ENCODE data around the gene GPR162.

The GPR162 gene

DNA sequence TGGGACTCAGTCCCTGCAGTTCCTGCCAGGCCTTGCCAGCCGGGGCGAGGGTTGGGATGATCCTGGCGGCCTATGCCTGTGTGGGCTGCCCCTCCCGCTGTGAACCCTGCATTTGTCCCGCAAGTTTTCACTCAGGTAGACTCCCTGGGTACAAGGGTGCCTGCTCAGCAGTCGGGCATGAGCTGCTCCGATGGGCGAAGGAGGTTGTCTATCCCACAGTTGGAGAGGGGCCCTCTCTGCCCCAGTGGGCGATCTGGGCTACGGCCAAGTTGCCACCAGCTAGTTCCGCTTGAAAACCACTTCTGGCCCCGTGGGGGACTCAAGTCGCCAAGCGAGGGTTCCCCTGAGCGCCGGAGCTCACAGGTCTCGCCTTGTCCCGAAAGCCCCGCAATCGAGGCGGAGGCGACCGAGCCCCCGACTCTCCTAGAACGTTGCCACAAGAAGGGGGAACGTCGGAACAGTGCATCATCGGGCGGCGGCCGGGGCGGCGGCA lies 45.3 kb downstream of the GPR162 start:
- TF ChIP-seq SIN3A (IDR thresholded peaks at IDR 0.05; ENCODE audit: borderline replicate concordance, insufficient read depth, low read length) (no peak), TAF1 (IDR thresholded peaks at IDR 0.05; ENCODE audit: borderline replicate concordance, insufficient read depth, low read length) (no peak), POLR2AphosphoS5 (IDR thresholded peaks at IDR 0.05; ENCODE audit: low read depth, low read length) (no peak), FOXP2 (optimal IDR thresholded peaks at IDR 0.05; ENCODE audit: borderline replicate concordance, extremely low read depth, extremely low read length, insufficient read depth) (no peak)
- TF ChIP-seq, protein P1, sequence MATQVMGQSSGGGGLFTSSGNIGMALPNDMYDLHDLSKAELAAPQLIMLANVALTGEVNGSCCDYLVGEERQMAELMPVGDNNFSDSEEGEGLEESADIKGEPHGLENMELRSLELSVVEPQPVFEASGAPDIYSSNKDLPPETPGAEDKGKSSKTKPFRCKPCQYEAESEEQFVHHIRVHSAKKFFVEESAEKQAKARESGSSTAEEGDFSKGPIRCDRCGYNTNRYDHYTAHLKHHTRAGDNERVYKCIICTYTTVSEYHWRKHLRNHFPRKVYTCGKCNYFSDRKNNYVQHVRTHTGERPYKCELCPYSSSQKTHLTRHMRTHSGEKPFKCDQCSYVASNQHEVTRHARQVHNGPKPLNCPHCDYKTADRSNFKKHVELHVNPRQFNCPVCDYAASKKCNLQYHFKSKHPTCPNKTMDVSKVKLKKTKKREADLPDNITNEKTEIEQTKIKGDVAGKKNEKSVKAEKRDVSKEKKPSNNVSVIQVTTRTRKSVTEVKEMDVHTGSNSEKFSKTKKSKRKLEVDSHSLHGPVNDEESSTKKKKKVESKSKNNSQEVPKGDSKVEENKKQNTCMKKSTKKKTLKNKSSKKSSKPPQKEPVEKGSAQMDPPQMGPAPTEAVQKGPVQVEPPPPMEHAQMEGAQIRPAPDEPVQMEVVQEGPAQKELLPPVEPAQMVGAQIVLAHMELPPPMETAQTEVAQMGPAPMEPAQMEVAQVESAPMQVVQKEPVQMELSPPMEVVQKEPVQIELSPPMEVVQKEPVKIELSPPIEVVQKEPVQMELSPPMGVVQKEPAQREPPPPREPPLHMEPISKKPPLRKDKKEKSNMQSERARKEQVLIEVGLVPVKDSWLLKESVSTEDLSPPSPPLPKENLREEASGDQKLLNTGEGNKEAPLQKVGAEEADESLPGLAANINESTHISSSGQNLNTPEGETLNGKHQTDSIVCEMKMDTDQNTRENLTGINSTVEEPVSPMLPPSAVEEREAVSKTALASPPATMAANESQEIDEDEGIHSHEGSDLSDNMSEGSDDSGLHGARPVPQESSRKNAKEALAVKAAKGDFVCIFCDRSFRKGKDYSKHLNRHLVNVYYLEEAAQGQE (IDR thresholded peaks at IDR 0.05; ENCODE audit: insufficient read depth in 1 of 2, low read depth in 2 of 2, low read length in 2 of 2): no peak

DNA sequence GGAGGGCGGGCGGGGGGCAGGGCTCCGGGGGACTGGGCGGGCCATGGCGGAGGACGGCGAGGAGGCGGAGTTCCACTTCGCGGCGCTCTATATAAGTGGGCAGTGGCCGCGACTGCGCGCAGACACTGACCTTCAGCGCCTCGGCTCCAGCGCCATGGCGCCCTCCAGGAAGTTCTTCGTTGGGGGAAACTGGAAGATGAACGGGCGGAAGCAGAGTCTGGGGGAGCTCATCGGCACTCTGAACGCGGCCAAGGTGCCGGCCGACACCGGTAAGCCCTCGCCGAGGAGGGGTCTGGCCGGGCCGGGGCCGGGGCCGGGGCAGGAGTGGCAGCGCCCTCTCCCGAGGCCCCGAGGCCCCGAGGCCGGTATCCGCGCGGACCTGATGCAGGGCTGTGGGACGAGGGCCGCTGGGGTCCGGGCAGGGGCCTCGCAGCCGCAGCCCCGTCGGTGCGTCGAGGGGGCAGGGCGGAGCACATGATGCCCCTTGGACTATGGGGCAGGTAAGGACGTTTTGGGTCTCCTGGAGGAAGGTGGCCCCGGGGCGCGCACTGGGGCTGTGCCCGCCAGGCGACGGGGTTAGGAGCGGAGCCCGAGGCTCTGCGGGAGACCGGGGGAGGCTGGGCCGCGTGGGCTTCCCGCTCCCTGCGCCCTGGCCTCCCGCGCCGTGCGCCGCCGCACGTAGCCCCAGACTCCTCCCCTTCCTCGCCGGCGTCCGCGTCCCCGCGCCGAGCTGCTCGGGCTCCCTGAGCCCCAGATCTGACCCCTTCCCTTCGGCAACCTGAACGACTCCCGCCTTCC lies 46.0 kb downstream of the GPR162 start, which contains the start of gene TPI1:
Gene TPI1 (plus strand): TSS at position 119 of the 798 bp plus-strand sequence. CDS start 36 bp downstream, at position 155.
- TF ChIP-seq TAF1 (IDR thresholded peaks at IDR 0.05; ENCODE audit: borderline replicate concordance, insufficient read depth, low read length): peak; percentile 96; the same call in 1 of the 2 replicates
- peak; percentile 97 for TF ChIP-seq POLR2AphosphoS5 (IDR thresholded peaks at IDR 0.05; ENCODE audit: low read depth, low read length)
- no peak for TF ChIP-seq FOXP2 (optimal IDR thresholded peaks at IDR 0.05; ENCODE audit: borderline replicate concordance, extremely low read depth, extremely low read length, insufficient read depth)
- TF ChIP-seq SIN3A (IDR thresholded peaks at IDR 0.05; ENCODE audit: borderline replicate concordance, insufficient read depth, low read length): peak; percentile 38; the same call in 1 of the 2 replicates
- TF ChIP-seq, protein P1 (IDR thresholded peaks at IDR 0.05; ENCODE audit: insufficient read depth in 1 of 2, low read depth in 2 of 2, low read length in 2 of 2): peak; percentile 21 to 44; a peak in 1 of 4 replicates

DNA sequence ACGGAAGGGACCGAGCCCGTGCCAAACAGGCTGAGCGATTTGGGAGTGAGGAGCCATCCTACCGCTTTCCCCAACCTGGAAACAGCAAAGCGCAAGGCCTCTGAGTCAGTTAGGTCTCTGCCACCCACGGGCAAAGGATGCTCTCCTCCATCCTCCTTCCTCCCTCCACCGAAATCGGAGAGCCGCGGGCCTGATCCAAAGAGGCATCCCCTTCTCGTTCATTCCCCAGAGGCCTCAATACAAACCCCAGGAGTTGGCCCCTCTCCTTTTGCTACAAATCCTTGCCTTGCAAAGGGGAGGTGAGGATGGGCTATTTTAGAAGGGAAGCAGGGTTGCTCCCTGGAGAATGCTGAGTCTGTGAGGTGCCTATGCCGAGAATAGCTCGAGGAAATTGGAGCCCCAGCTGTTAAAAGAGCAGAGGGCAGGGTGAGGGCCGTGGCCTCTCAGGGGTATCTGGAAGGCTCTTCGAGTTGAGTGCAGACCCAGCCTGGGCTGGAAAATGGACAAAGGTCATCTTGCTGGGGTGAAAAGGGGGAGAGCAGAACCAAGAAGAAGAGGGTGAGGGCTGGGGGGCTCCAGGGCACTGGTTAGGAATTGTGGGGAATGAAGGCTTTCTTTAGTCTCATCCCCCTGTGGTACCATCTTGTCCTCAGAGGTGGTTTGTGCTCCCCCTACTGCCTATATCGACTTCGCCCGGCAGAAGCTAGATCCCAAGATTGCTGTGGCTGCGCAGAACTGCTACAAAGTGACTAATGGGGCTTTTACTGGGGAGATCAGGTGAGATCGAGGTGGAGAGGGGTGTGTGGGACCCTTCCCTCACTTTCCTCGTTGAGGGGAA lies 46.8 kb downstream of the GPR162 start:
- TF ChIP-seq SIN3A (IDR thresholded peaks at IDR 0.05; ENCODE audit: borderline replicate concordance, insufficient read depth, low read length) (no peak), TAF1 (IDR thresholded peaks at IDR 0.05; ENCODE audit: borderline replicate concordance, insufficient read depth, low read length) (no peak)

DNA sequence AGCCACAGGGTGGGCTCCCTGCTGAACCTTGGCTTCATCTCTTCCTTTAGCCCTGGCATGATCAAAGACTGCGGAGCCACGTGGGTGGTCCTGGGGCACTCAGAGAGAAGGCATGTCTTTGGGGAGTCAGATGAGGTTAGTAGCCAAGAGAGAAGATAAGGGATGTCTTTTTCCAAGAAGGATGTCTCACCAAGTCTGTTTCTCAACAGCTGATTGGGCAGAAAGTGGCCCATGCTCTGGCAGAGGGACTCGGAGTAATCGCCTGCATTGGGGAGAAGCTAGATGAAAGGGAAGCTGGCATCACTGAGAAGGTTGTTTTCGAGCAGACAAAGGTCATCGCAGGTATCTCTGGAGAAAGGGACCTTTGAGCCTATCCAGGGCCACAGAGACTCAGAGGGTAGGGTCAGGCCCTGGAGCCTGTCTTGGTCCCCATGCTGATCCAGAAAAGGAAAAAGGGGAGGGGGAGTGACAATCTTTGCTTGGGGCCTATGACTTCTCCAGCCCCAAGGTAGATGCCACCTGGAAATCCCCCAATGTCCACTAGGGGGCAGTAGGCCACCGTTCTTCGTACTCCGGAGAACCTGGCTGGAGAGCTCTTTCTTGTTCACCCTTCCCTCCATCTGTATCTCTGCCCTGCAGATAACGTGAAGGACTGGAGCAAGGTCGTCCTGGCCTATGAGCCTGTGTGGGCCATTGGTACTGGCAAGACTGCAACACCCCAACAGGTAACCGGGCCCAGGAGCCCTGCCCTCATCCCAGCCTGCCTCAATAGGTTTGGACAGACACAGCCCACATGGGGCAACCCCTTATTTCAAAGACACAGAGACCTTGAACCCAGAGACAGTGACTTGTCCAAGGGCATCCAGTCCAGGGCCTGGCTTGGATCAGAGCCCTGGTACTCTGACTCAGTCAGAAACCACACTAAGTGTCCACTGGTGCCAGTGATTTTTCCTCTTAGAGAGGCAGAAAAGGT lies 47.7 kb downstream of the GPR162 start:
- no peak for TF ChIP-seq SIN3A (IDR thresholded peaks at IDR 0.05; ENCODE audit: borderline replicate concordance, insufficient read depth, low read length)
- no peak for TF ChIP-seq FOXP2 (optimal IDR thresholded peaks at IDR 0.05; ENCODE audit: borderline replicate concordance, extremely low read depth, extremely low read length, insufficient read depth)
- no peak for TF ChIP-seq TAF1 (IDR thresholded peaks at IDR 0.05; ENCODE audit: borderline replicate concordance, insufficient read depth, low read length)
- TF ChIP-seq, protein P1 (IDR thresholded peaks at IDR 0.05; ENCODE audit: insufficient read depth in 1 of 2, low read depth in 2 of 2, low read length in 2 of 2): no peak
- TF ChIP-seq POLR2AphosphoS5 (IDR thresholded peaks at IDR 0.05; ENCODE audit: low read depth, low read length): no peak
